HT-29 (cell line): Measurements from ENCODE around the gene NDRG4. TPM values are rescaled to one million over a fixed set of nuclear protein-coding genes. Genes with fewer than 3 reads are reported as not detected.
A peak's percentile ranks its signal among the peaks of the same experiment; 100 is the strongest.

ENCODE experiments used
- DNase-seq: peaks from one replicate; pipeline ENCODE4 v3.0.0-alpha.2; 2015; ENCODE audit warnings: low spot score
- total RNA-seq: library from RNA; depleted of rRNA; stranded (reverse); fragments of >200 nt; shearing (Covaris generic); gene quantifications from 2 replicates; pipeline ENCODE4 v1.2.3, GENCODE V29; 2014

The NDRG4 gene
- total RNA-seq, 1 experiment from 2014 or later, result 2.1 TPM

DNA sequence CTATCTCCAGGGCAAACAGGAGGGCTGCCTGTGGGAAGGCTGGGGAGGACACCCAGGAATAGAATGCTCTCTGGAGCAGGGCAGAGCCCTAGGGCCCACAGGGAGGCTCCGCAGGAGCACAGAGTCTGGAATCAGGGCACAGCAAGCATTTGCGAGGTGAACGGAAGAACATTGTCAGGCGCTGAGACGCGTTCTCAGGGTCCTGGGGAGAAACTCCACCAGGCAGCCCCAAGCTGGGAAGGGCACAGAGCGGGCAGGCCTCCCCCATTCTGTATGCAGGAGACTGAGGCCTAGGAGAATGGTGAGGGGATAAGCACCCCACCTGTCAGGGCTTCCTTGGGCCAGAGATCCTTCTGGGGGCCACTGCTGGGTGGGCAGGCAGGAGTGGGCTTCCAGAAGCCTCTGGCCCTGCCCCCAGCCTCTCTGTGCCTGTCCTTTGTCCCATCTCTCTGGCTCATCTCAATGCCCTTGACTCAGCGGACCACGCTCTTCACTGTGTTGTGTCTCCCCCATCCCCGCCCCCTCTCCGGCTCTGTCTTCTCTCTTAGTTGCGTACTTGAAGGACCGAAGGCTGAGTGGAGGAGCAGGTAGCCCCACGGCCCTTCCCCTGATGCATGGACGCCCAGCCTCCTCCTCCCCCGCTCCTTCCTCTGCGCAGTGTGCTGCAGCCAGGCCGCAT, 10.3 kb downstream of the NDRG4 start:
- no peak for DNase-seq

DNA sequence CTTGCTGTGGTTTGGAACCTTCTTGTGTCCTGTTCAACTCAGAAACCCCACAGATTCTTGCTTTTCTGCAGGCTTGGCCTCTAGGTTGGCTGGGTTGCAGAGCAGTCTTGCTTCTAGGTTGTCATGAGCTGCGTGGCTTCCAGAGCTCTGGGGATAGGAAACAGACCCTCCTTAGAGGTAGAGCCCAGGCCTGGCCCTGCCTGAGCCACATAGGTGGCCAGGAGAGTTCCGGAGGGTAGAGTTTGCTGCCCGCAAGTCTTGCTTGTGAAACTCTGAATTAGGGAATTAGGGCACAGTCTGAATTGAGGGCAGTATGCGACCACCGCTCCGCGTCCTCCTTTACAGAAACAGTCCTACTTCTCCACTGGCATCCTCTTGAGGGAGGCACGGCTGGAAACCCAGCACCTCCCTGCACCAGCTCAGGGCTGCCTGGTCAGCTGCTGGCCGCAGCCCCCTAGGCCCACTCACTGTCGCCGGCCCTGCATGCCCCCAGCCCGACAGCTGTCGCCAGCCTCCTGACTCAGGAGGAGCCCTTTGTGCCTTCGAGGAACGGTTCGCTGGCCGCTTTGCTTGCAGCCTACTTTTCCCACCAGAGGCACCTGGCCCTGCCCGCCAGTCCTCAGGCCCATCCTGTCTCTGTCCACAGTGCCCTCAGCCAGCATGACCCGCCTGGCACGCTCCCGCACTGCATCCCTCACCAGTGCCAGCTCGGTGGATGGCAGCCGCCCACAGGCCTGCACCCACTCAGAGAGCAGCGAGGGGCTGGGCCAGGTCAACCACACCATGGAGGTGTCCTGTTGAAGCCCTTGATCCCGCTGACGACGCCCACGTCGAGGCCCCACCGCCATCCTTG, 11.1 kb downstream of the NDRG4 start:
- no peak for DNase-seq

- DNase-seq, result peak; percentile 81
These were observed 12.2 kb downstream of the NDRG4 start for GRCh38 chr16:58511933-58512815.

DNA sequence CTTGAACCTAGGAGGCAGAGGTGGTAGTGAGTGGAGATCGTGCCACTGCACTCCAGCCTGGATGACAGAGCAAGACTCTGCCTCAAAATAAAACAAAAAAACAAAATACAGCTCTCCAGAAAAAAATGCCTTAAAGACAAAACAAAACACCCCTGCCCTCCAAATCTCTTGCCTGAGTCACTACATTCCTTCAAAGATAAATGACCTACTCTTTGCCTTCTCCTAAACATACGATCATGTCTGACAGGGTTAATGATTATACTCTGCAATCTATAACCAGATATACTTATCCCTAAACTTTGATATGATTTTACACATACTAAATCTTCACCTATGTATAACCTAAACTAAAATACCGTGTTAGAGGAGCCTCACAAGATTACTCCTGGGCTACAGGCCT, 13.9 kb downstream of the NDRG4 start:
- no peak for DNase-seq

DNA sequence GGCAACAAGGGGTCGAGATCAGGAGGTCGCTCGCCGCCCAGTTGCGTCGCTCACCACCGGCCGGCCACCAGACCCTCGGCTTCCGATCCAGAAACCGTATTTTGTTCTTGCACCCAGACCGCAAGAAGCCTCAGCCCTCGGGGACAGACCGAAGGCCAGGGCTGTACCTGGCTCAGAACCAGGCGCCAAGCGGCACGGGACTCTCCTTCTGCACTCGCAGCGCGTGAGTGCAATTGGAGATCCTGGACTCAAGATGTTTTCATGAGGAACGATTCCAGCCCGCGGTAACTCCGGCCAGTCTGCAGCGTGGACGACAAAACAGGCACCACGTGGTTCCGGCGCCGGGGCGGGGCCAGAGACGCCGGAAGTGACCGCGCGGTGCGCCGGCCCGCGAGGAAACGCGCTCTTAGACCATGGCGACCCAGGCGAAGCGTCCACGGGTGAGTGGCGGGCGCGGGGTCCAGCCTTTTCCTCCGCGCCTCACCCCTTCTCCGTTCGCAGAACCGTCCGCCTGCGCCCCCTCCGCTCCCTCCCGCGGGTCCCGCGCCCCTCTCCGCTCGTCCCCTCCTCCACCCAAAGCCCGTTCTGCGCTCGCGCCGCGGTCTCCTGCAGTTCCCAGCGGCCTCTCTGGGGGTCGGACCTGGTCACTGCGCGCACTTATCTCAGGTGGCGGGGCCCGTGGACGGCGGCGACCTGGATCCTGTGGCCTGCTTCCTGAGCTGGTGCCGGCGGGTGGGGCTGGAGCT, 15.4 kb downstream of the NDRG4 start, which contains the start of gene SETD6:
TSS of gene SETD6 (plus strand) at position 393 of the 746 bp plus-strand sequence. CDS start at position 414, 21 bp downstream.
- DNase-seq, result peak; percentile 90

GRCh38 chr16:58515871-58516767, 16.2 kb downstream of the NDRG4 start:
- peak; percentile 69 for DNase-seq

- no peak for DNase-seq
These were observed 16.8 kb downstream of the NDRG4 start for GRCh38 chr16:58516768-58517107.

DNA sequence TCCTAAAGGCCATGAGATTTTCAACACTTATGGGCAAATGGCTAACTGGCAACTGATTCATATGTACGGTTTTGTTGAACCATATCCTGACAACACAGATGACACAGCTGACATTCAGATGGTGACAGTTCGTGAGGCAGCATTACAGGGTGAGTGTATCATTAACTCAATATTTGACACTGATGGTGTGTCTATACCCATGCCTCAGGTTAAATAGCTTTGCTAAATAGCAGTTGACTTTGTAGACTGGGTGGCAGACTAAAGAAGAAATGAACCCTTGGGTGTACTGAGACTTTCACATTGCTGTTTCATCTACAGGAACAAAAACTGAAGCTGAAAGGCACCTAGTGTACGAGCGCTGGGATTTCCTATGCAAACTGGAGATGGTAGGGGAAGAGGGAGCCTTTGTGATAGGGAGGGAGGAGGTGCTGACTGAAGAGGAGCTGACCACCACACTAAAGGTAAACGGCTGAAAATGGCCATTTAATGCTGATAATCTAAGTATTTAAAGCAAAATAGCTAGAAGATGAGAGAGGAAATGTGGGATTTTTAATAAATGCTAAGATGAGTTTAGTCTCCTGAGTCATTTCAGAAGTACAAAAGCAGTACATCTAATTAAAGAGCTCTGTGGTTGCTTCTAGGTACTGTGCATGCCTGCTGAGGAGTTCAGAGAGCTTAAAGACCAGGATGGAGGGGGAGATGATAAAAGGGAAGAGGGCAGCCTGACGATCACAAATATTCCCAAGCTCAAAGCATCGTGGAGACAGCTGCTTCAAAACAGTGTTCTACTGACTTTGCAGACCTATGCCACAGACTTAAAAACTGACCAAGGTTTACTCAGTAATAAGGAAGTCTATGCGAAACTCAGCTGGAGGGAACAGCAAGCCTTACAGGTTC, 18.4 kb downstream of the NDRG4 start:
- no peak for DNase-seq

- DNase-seq, result no peak
These were observed 19.0 kb downstream of the NDRG4 start for GRCh38 chr16:58518980-58519368.

GRCh38 chr16:58519707-58520106, 19.8 kb downstream of the NDRG4 start:
- no peak for DNase-seq

GRCh38 chr16:58530179-58530578, 30.2 kb downstream of the NDRG4 start:
- DNase-seq, result no peak

DNA sequence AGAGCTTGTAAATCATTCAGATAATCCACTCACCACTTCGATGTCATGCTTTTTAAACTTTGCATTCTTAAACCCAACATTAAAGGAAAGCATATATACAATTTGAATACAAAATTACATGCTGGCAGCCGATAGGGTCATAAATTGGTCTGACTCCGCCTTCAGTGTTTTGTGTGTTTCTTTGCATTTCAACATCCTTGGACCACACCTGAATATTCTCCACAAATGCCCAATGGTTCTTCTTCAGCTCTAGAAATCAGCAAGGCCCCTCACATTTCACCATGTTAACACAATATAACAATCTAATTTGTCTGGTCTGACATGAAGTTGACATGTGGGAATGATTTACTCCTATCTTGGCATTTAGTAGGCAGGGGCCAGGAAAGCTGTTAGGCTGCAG, 32.5 kb downstream of the NDRG4 start:
- DNase-seq, result no peak

GRCh38 chr16:58533751-58534470, 34.0 kb downstream of the NDRG4 start:
- no peak for DNase-seq

DNA sequence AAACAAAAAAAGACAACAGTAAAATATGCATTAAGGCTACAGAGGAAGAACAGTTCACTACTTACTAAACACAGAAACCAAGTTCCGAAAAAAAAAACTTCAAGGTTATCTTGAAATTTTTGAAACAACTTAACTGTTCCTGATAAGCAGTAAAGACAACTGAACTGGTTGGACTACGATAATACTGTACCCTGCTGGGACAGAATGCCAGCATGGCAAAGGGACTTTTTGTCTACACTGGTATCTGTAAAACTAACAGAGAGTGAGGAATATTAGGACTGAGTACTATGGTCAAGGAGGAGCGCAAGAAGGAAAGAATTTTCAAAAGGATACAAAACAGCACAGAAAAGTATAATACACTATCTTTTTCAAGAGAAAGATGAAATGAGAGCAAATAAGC, 35.2 kb downstream of the NDRG4 start:
- no peak for DNase-seq

DNA sequence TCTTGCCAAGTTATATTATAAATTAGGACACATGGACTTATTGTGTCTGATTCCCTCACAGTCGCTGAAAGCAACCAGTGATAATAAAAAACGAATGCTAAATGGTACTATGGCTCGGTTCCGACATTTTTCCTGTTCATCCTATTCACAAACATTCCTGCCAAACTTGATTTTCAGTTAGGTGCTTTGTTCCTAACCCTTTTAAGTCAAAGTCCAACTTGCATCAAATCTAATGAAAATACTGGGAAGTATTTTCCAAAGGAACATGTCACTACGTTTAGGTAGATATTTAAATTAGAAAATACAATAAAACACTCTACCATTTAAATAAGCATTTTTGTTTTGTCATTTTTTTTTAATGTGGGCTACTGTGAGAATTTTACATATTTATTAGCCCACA, 36.3 kb downstream of the NDRG4 start:
- DNase-seq, result no peak

GRCh38 chr16:58537124-58537906, 37.4 kb downstream of the NDRG4 start:
- no peak for DNase-seq

DNA sequence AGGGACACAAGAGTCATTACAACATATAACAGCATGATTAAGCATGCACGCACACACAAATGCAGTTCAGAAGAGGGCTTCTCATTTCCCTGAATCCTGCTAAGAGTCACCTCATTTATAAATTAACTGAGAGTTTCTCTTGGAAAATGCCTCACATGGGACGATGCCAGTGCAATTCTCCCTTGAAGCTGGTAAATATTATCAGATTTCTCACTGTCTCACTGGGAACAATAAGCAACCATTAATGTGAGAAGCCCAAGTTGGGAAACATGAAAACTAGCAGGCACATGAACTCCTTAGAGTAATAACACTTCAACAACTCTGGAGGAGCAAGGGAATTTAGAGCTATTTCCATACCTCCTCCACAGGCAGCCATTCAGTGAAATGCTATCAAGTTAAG, 41.8 kb downstream of the NDRG4 start:
- no peak for DNase-seq

- DNase-seq, result no peak
These were observed 42.3 kb downstream of the NDRG4 start for GRCh38 chr16:58542291-58542690.
